Mucosa of rectum (tissue), 2 donors: ENCODE data around the gene SPOUT1.
A peak's percentile ranks its signal among the peaks of the same experiment; 100 is the strongest.

Experiments used
- H3K27ac ChIP-seq, 2 donors: one replicate each; pipeline ENCODE4 v1.7.0; 2013; ENCODE audit warnings: inconsistent platforms in 2 of 2, low read depth in 2 of 2, low read length in 2 of 2
- H3K27me3 ChIP-seq, 2 donors: one replicate each; pipeline ENCODE4 v1.7.0; 2013; ENCODE audit warnings: low read length in 2 of 2; ENCODE audit not compliant: control insufficient read depth in 2 of 2, insufficient read depth in 2 of 2
- H3K36me3 ChIP-seq, 2 donors: one replicate each; pipeline ENCODE4 v1.7.0; 2013; ENCODE audit warnings: low read length in 2 of 2; ENCODE audit not compliant: control insufficient read depth in 2 of 2, insufficient read depth in 2 of 2
- H3K4me1 ChIP-seq, 2 donors: one replicate each; pipeline ENCODE4 v1.7.0; 2013; ENCODE audit warnings: low read length in 2 of 2, mild to moderate bottlenecking in 1 of 2; ENCODE audit not compliant: control insufficient read depth in 2 of 2, insufficient read depth in 2 of 2
- H3K4me3 ChIP-seq, 2 donors: one replicate each; pipeline ENCODE4 v1.7.0; 2013; ENCODE audit warnings: low read length in 2 of 2
- H3K9ac ChIP-seq, 2 donors: one replicate each; pipeline ENCODE4 v1.7.0; 2013; ENCODE audit warnings: low read length in 2 of 2, low read depth in 1 of 2, mild to moderate bottlenecking in 1 of 2
- H3K9me3 ChIP-seq, 2 donors: one replicate each; pipeline ENCODE4 v1.7.0; 2013; ENCODE audit warnings: low read length in 2 of 2; ENCODE audit not compliant: control insufficient read depth in 2 of 2
- donor health status: healthy.
- donor health status: Normal muscosa, but diverticular disease.

Gene SPOUT1

DNA sequence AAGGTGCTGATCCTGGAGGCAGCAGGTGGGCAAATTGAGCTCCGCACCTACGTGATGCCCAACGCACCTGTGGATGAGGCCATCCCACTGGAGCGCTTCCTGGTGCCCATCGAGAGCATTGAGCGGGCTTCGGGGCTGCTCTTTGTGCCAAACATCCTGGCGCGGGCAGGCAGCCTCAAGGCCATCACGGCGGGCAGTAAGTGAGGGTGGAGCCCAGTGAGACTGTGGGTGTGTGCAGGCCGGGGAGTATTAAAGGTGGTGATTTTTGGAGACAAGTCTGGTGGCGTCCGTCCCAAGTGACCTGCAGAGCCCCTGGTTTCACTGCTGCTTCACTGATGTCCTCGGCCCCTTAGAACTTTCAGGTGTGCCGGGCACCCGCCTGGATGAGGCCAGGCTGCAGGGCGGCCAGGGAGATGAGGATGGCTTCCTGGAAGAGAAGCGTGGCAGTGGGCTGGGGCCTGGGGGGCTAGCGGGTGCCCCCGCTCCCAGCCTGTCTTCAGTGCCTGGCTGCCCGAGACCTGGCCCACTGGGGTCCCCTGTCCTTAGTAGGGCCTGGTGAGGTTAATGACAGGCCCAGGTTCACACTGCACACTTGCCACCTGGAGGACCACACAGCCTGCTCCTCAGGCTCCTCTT is 7.1 kb downstream of the SPOUT1 start:
- Histone ChIP-seq H3K36me3 (peaks cover 42 to 49% of the 10 kb centered on the region in 2 donors), H3K9ac (no peak overlapping the region), H3K27me3 (no peaks in the 10 kb centered on the region), H3K4me3 (no peak overlapping the region), H3K27ac (no peak overlapping the region), H3K9me3 (no peaks in the 10 kb centered on the region), H3K4me1 (peaks cover 14 to 15% of the 10 kb centered on the region in 2 donors)

DNA sequence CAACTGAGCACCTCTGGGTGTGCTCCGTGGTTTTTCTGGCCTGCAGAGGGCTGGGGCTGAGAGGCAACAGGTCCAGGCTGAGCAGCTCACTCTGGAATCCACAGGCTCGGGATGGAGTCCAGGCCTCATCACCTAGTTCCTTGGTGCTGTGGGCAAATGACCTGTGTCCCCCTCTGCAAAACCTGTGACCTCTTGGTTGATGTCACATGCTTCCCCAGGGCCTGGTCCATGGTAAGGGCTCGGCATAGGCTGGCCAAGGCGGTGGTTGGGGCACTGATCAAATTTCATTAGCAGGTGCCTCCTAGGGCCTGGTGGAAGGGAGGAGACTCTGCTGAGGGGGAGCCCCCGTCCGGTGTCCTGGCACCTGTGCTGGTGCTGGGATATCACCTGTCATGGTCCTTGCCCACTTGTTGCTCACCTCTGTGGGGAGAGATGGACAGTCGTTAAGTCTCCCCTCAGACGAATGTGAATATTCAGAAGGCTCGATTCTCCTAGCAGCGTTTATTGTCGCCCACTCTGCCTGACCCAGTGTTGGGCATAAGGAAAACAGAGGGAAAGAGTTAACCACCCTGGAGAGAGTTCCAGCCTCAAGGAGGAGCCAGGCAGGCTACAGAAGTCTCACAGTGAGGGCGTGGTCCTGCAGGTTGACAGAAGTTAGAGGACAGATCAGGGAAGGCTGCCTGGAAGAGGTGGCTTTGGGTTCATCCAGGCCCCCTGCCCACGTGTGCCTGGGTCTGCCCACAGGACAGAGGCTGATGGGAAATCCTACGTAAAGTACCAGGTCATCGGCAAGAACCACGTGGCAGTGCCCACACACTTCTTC is 7.8 kb downstream of the SPOUT1 start:
- Histone ChIP-seq H3K9ac (no peak overlapping the region), H3K9me3 (no peaks in the 10 kb centered on the region), H3K4me3 (no peak overlapping the region), H3K36me3 (peaks cover 38 to 43% of the 10 kb centered on the region in 2 donors), H3K4me1 (peaks cover 14 to 15% of the 10 kb centered on the region in 2 donors), H3K27me3 (no peaks in the 10 kb centered on the region), H3K27ac (no peak overlapping the region)

GRCh38 chr9:128820665-128821583 is 8.7 kb downstream of the SPOUT1 start:
- peaks cover 29 to 34% of the 10 kb centered on the region in 2 donors for H3K36me3 ChIP-seq
- no peak overlapping the region for H3K9ac ChIP-seq
- no peaks in the 10 kb centered on the region for H3K27me3 ChIP-seq
- H3K4me3 ChIP-seq, result no peak overlapping the region
- H3K27ac ChIP-seq, result no peak overlapping the region
- H3K9me3 ChIP-seq, result no peaks in the 10 kb centered on the region
- H3K4me1 ChIP-seq, result peaks cover 14 to 15% of the 10 kb centered on the region in 2 donors

- H3K9me3 ChIP-seq, result no peaks in the 10 kb centered on the region
- no peak overlapping the region for H3K27ac ChIP-seq
- H3K27me3 ChIP-seq, result no peaks in the 10 kb centered on the region
- H3K4me3 ChIP-seq, result peak overlapping the region; percentile 63 to 82
- peaks cover 14 to 15% of the 10 kb centered on the region in 2 donors for H3K4me1 ChIP-seq
- H3K36me3 ChIP-seq, result peaks cover 24 to 27% of the 10 kb centered on the region in 2 donors
- no peak overlapping the region for H3K9ac ChIP-seq
Measured at GRCh38 chr9:128819716-128820664, 9.6 kb downstream of the SPOUT1 start.

DNA sequence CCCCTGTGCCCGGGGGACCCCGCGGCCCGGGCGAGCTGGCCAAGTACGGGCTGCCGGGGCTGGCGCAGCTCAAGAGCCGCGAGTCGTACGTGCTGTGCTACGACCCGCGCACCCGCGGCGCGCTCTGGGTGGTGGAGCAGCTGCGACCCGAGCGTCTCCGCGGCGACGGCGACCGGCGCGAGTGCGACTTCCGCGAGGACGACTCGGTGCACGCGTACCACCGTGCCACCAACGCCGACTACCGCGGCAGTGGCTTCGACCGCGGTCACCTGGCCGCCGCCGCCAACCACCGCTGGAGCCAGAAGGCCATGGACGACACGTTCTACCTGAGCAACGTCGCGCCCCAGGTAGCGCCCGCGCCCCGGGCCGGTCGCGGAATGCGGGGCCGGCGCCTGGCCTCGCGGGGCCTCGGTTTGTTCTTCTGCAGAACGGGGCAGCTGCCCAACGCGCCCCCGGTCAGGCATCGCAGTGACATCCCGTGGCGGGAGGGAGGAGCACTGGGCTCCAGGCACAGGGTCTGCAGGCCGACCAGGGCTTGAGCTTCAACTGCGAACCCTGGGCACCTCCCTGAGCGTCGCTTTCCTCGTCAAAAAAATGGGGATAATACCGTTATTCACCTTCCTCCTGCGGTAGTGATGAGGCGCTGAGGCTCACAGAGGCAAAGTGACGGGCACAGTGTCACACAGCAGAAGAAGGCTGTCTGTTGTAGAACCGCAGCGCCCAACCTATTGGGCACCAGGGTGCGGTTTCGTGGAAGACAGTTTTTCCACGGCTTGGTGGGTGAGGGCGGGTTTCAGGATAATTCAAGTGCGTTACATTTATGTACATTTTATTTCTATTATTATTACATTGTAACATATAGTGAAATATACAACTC is 10.5 kb downstream of the SPOUT1 start:
- no peaks in the 10 kb centered on the region for H3K9me3 ChIP-seq
- peaks cover 14 to 15% of the 10 kb centered on the region in 2 donors for H3K4me1 ChIP-seq
- peak overlapping the region; percentile 87 to 90 for H3K27ac ChIP-seq
- peak overlapping the region; percentile 47 to 77 for H3K9ac ChIP-seq
- peak overlapping the region; percentile 63 to 82 for H3K4me3 ChIP-seq
- peaks cover 22 to 24% of the 10 kb centered on the region in 2 donors for H3K36me3 ChIP-seq
- no peaks in the 10 kb centered on the region for H3K27me3 ChIP-seq

- Histone ChIP-seq H3K9ac (peak within 1 kb of the TSS; percentile 70 to 77), H3K9me3 (no peaks in the 10 kb centered on the region), H3K27ac (peak within 1 kb of the TSS; percentile 87 to 90), H3K36me3 (peaks cover 19 to 21% of the 10 kb centered on the region in 2 donors), H3K4me1 (peaks cover 14 to 15% of the 10 kb centered on the region in 2 donors), H3K4me3 (peak within 1 kb of the TSS; percentile 63 to 82), H3K27me3 (no peaks in the 10 kb centered on the region)
Measured at GRCh38 chr9:128818099-128818838, 11.3 kb downstream of the SPOUT1 start, which contains the start of gene ENDOG. TSS of gene ENDOG (plus strand) at chr9:128818500. CDS start at chr9:128818685, 185 bp downstream.

GRCh38 chr9:128810873-128811272 is 18.7 kb downstream of the SPOUT1 start:
- peaks cover 19 to 21% of the 10 kb centered on the region in 2 donors for H3K36me3 ChIP-seq
- H3K4me3 ChIP-seq, result no peak overlapping the region
- no peak overlapping the region for H3K27ac ChIP-seq
- no peaks in the 10 kb centered on the region for H3K4me1 ChIP-seq
- no peaks in the 10 kb centered on the region for H3K9me3 ChIP-seq
- no peaks in the 10 kb centered on the region for H3K27me3 ChIP-seq
- no peak overlapping the region for H3K9ac ChIP-seq

DNA sequence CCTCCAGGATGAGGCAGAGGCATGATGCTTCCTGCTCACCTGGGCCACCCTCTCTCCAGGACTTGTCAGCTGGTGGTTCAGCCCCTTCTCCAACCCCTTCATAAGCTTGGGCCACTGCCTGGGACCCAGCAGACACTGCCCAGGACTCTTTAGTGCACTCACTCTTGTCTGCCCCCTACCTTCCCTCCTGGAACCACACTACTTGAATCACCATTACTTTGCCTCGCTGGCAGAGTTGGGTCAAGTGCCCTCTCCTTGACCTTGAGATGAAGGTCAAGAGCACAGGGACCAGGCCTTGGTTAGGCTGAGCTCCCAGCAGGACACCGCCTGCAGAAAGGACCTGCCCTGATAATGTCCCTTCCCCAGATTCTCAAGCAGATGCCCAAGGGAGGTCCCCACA is 19.8 kb downstream of the SPOUT1 start:
- Histone ChIP-seq H3K36me3 (peaks cover 30 to 31% of the 10 kb centered on the region in 2 donors), H3K27me3 (no peaks in the 10 kb centered on the region), H3K9ac (no peak overlapping the region), H3K9me3 (no peaks in the 10 kb centered on the region), H3K27ac (no peak overlapping the region), H3K4me1 (no peaks in the 10 kb centered on the region), H3K4me3 (no peak overlapping the region)
